Suprapubic skin (tissue), 4 donors: Measurements from ENCODE around the gene TMEM259.

Source experiments
- EP300 ChIP-seq: sonication (generic); formaldehyde crosslinking; IDR thresholded peaks from one replicate; pipeline ENCODE4 v1.6.1; 2017; ENCODE audit warnings: antibody characterized with exemption
- POLR2AphosphoS5 ChIP-seq, 3 donors: sonication (generic); formaldehyde crosslinking; IDR thresholded peaks; one replicate each; pipeline ENCODE4 v1.6.1; 2017; ENCODE audit warnings: antibody characterized with exemption in 3 of 3
- TF ChIP-seq, protein P1 (sequence below), 2 donors: fragments of 200-600 bp in 1 of 2; fragments of 450-650 bp in 1 of 2; sonication (generic) in 1 of 2; IDR thresholded peaks; one replicate each; pipeline ENCODE4 v1.5.1; 2016 to 2019; ENCODE audit warnings: antibody characterized with exemption in 2 of 2, mild to moderate bottlenecking in 1 of 2, moderate library complexity in 1 of 2

DNA sequence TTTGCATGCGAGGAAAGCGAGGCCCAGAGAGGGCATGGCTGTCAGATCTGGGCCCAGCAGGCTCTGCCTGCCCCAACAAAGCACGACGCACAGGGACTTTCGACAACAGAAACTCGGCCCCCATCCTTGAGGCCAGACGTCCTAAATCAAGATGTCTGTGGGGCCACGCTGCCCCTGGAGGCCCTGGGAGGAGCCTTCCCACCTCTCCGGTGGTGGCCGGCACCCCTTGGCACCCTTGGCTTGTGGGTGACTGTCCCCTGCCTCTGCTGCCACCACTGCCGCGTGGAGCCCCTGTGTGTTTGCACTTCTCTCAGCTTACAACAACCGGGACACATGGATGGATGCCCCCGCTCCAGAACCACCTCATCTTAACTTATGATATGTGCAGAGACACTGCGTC, 32.4 kb downstream of the TMEM259 start:
- TF ChIP-seq, protein P1, sequence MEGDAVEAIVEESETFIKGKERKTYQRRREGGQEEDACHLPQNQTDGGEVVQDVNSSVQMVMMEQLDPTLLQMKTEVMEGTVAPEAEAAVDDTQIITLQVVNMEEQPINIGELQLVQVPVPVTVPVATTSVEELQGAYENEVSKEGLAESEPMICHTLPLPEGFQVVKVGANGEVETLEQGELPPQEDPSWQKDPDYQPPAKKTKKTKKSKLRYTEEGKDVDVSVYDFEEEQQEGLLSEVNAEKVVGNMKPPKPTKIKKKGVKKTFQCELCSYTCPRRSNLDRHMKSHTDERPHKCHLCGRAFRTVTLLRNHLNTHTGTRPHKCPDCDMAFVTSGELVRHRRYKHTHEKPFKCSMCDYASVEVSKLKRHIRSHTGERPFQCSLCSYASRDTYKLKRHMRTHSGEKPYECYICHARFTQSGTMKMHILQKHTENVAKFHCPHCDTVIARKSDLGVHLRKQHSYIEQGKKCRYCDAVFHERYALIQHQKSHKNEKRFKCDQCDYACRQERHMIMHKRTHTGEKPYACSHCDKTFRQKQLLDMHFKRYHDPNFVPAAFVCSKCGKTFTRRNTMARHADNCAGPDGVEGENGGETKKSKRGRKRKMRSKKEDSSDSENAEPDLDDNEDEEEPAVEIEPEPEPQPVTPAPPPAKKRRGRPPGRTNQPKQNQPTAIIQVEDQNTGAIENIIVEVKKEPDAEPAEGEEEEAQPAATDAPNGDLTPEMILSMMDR (IDR thresholded peaks at IDR 0.05) = no peak
- TF ChIP-seq POLR2AphosphoS5 (IDR thresholded peaks at IDR 0.05) (no peak), EP300 (no peak)
